ENCODE results near the gene FGG. TPM values are rescaled to one million over a fixed set of nuclear protein-coding genes. Genes with fewer than 3 reads are reported as not detected.

FGG gene
- total RNA-seq, 1 experiment from 2014 or later, result not detected

- no peak for DNase-seq (ENCODE audit: low spot score)
- POLR2A ChIA-PET (ENCODE audit: low non-redundant PET), result no interaction called here
Observed at GRCh38 chr4:154616287-154616686, 3.8 kb upstream of the FGG start.

GRCh38 chr4:154615211-154615610, 2.8 kb upstream of the FGG start:
- intact Hi-C loops (cut with micrococcal nuclease; ENCODE audit: unreplicated experiment), result loop anchor here (5.0 kb wide), 1 partner anchor 288 kb away; no protein-coding TSS in a partner anchor
- BruUV-seq (replicated peaks), result no TSS peak
- no peaks in the 10 kb centered on the region for H3K9me3 ChIP-seq (ENCODE audit: low read depth, low read length, poor library complexity, severe bottlenecking)
- ChIA-PET POLR2A (ENCODE audit: low non-redundant PET) (no interaction called here), CTCF (no interaction called here)
- no peak overlapping the region for H3K27ac ChIP-seq (ENCODE audit: low read depth, low read length, poor library complexity, severe bottlenecking)
- no peak for DNase-seq (ENCODE audit: low spot score)
- no peaks in the 10 kb centered on the region for H3K4me1 ChIP-seq (ENCODE audit: insufficient read depth, low read length, poor library complexity, severe bottlenecking)
- no peaks in the 10 kb centered on the region for H3K36me3 ChIP-seq (ENCODE audit: insufficient read depth, low read length, poor library complexity, severe bottlenecking)
- H3K4me3 ChIP-seq (ENCODE audit: low read depth, low read length, poor library complexity, severe bottlenecking), result no peak overlapping the region
- H3K27me3 ChIP-seq (replicated peaks; ENCODE audit: insufficient read depth, low read depth, low read length, poor library complexity), result peaks cover 9% of the 10 kb centered on the region
- TF ChIP-seq CTCF (conservative IDR thresholded peaks at IDR 0.05; ENCODE audit: low read depth, low read length), result no peak
- no peak for TF ChIP-seq EZH2 (IDR thresholded peaks at IDR 0.05; ENCODE audit: borderline replicate concordance, low read depth, low read length, poor library complexity, severe bottlenecking)

More at GRCh38 chr4:154616287-154616686, 3.8 kb upstream of the FGG start:
- Histone ChIP-seq H3K4me1 (ENCODE audit: insufficient read depth, low read length, poor library complexity, severe bottlenecking) (no peaks in the 10 kb centered on the region), H3K27me3 (replicated peaks; ENCODE audit: insufficient read depth, low read depth, low read length, poor library complexity) (peaks cover 1% of the 10 kb centered on the region), H3K9me3 (ENCODE audit: low read depth, low read length, poor library complexity, severe bottlenecking) (no peaks in the 10 kb centered on the region), H3K4me3 (ENCODE audit: low read depth, low read length, poor library complexity, severe bottlenecking) (no peak overlapping the region), H3K36me3 (ENCODE audit: insufficient read depth, low read length, poor library complexity, severe bottlenecking) (no peaks in the 10 kb centered on the region), H3K27ac (ENCODE audit: low read depth, low read length, poor library complexity, severe bottlenecking) (no peak overlapping the region)
- BruUV-seq (replicated peaks), result no TSS peak
- TF ChIP-seq CTCF (conservative IDR thresholded peaks at IDR 0.05; ENCODE audit: low read depth, low read length), result no peak
- no peak for TF ChIP-seq EZH2 (IDR thresholded peaks at IDR 0.05; ENCODE audit: borderline replicate concordance, low read depth, low read length, poor library complexity, severe bottlenecking)
- intact Hi-C loops (cut with micrococcal nuclease; ENCODE audit: unreplicated experiment), result loop anchor here (5.0 kb wide), 1 partner anchor 289 kb away; no protein-coding TSS in a partner anchor
- CTCF ChIA-PET, result no interaction called here

- Histone ChIP-seq H3K27me3 (replicated peaks; ENCODE audit: insufficient read depth, low read depth, low read length, poor library complexity) (peaks cover 15% of the 10 kb centered on the region), H3K36me3 (ENCODE audit: insufficient read depth, low read length, poor library complexity, severe bottlenecking) (no peaks in the 10 kb centered on the region), H3K4me1 (ENCODE audit: insufficient read depth, low read length, poor library complexity, severe bottlenecking) (no peaks in the 10 kb centered on the region), H3K4me3 (ENCODE audit: low read depth, low read length, poor library complexity, severe bottlenecking) (no peak overlapping the region), H3K27ac (ENCODE audit: low read depth, low read length, poor library complexity, severe bottlenecking) (no peak overlapping the region), H3K9me3 (ENCODE audit: low read depth, low read length, poor library complexity, severe bottlenecking) (no peaks in the 10 kb centered on the region)
- ChIA-PET POLR2A (ENCODE audit: low non-redundant PET) (no interaction called here), CTCF (no interaction called here)
- DNase-seq (ENCODE audit: low spot score), result no peak
- no TSS peak for BruUV-seq (replicated peaks)
- intact Hi-C loops (cut with micrococcal nuclease; ENCODE audit: unreplicated experiment), result no loop called here
- no peak for TF ChIP-seq EZH2 (IDR thresholded peaks at IDR 0.05; ENCODE audit: borderline replicate concordance, low read depth, low read length, poor library complexity, severe bottlenecking)
- no peak for TF ChIP-seq CTCF (conservative IDR thresholded peaks at IDR 0.05; ENCODE audit: low read depth, low read length)
Observed at GRCh38 chr4:154614306-154614705, 1.9 kb upstream of the FGG start.
